SU-DHL-6 (cell line): ENCODE measurements around the gene CISD1.

Experiments used
- CTCF ChIP-seq: fragments of 200-600 bp; sonication (generic); IDR thresholded peaks from one replicate; pipeline ENCODE4 v1.5.1; 2017; ENCODE audit warnings: antibody characterized with exemption, mild to moderate bottlenecking, low read length, moderate library complexity; ENCODE audit not compliant: insufficient read depth, poor library complexity, severe bottlenecking
- EZH2phosphoT487 ChIP-seq: fragments of 200-600 bp; sonication (generic), shearing (Covaris generic); conservative IDR thresholded peaks from 2 replicates; pipeline ENCODE4 v1.6.1; 2018; ENCODE audit warnings: mild to moderate bottlenecking, antibody characterized with exemption, low read length, moderate library complexity, mixed read lengths

GRCh38 chr10:58334817-58335305 is 65.9 kb downstream of the CISD1 start, which contains the start of gene UBE2D1:
- no peak for TF ChIP-seq CTCF
- TF ChIP-seq EZH2phosphoT487 = no peak
